NB4 (cell line): ENCODE results near the gene ATOH8.
"Not testable (repeated sequence)": the region's sequence is repeated elsewhere in the genome, so short reads cannot be mapped to it uniquely, and the experiment has no call there.

Experiments used
- DNase-seq: peaks from one replicate; pipeline ENCODE4 v3.0.0; 2010; ENCODE audit warnings: low read depth
- H3K4me3 ChIP-seq: one replicate; pipeline ENCODE4 v1.5.1; 2011; ENCODE audit warnings: mild to moderate bottlenecking, low read depth, low read length, moderate library complexity
- MYC ChIP-seq: IDR thresholded peaks from 2 replicates; pipeline ENCODE4 v1.6.1; 2011; ENCODE audit warnings: low read depth, low read length
- POLR2A ChIP-seq: IDR thresholded peaks from 2 replicates; pipeline ENCODE4 v1.6.1; 2011; ENCODE audit warnings: mild to moderate bottlenecking; ENCODE audit not compliant: insufficient read length; ENCODE audit errors: extremely low read depth
- TF ChIP-seq, protein P1 (sequence below): IDR thresholded peaks from one replicate; pipeline ENCODE4 v1.5.1; 2012; ENCODE audit warnings: low read depth, low read length
- TF ChIP-seq, protein P2 (sequence below): IDR thresholded peaks from 2 replicates; pipeline ENCODE4 v1.6.1; 2011; ENCODE audit warnings: low read depth, low read length

The ATOH8 gene

DNA sequence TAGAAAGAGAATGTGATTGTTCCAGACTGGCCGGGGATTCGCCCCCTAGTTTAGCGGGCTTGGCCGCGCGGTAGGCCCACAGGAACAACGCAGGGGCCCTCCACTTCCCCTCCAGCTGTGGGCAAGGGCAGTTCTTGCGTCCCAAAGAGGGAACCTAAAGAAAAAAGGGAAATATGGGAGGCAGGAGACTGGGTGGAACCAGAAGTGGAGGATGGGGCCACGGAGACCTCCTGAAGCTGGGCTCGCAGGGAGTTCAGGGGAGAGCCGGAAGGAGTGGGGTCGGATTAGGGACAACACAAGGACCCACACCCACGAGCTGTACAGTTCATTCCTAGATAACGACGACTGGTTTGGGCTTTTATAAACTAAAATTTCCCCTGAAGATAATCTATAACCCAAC is 41.5 kb upstream of the ATOH8 start:
- peak; percentile 63 for DNase-seq
- no peak overlapping the region for H3K4me3 ChIP-seq
- TF ChIP-seq POLR2A (no peak), MYC (no peak)
- TF ChIP-seq, protein P1, sequence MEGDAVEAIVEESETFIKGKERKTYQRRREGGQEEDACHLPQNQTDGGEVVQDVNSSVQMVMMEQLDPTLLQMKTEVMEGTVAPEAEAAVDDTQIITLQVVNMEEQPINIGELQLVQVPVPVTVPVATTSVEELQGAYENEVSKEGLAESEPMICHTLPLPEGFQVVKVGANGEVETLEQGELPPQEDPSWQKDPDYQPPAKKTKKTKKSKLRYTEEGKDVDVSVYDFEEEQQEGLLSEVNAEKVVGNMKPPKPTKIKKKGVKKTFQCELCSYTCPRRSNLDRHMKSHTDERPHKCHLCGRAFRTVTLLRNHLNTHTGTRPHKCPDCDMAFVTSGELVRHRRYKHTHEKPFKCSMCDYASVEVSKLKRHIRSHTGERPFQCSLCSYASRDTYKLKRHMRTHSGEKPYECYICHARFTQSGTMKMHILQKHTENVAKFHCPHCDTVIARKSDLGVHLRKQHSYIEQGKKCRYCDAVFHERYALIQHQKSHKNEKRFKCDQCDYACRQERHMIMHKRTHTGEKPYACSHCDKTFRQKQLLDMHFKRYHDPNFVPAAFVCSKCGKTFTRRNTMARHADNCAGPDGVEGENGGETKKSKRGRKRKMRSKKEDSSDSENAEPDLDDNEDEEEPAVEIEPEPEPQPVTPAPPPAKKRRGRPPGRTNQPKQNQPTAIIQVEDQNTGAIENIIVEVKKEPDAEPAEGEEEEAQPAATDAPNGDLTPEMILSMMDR: no peak
- TF ChIP-seq, protein P2, sequence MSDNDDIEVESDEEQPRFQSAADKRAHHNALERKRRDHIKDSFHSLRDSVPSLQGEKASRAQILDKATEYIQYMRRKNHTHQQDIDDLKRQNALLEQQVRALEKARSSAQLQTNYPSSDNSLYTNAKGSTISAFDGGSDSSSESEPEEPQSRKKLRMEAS: no peak

DNA sequence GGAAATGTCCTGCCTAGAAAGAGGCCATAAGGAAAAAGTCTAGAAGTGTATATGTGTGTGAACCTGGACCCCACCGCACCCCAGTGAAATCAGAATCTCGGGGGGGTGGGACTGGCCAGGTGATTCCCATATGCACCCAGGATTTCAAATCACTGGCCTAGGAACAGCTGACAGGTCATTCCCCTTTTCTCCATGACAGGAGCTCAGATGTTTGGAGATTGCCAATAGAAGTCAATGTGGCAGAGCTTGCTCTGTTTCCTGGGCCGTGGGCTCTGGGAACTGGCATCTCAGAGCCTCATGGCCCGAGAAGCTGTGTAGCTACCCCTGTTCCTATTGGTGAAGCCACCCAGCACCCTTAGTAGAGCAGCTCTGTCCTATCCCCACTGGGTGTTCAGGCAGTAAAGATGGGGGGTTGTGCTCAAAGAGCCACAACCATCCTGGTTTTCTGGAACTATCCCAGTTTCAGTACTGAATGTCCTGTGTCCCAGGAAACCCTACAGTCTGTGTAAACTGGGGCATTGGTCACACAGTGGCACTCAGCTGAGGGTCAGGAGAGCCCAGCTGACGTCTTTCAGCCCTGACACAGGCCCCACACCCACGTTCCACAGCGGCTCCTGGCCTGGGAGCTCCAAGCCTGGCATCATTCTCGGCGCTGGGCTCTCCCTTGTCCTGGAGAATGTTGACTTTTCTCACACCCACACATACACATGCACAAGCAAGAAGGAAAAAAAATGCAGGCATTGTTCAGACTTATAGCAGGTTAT is 40.8 kb upstream of the ATOH8 start:
- DNase-seq: no peak
- no peak for TF ChIP-seq POLR2A
- TF ChIP-seq, protein P1: no peak
- no peak overlapping the region for H3K4me3 ChIP-seq

DNA sequence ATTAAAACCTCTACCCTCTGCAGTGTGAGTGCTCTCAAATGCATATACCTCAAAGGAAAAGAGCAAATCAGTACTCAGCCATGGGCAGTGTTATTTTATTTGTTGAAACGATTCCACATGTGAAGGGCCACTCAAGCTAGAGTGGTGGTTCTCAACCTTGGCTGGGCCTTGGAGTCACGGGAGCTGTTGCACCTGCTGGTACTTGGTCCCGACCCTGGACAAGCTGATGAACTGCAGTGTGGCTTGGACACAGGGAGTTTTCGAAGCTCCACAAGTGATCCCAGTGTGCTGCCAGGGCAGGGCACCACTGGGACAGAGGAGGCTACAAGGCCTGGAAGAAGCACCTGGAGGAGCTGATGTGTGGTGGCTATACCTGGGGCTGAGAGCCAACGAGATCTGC is 40.0 kb upstream of the ATOH8 start:
- TF ChIP-seq POLR2A (no peak), MYC (no peak)
- TF ChIP-seq, protein P2: no peak
- TF ChIP-seq, protein P1: no peak
- DNase-seq: no peak
- no peak overlapping the region for H3K4me3 ChIP-seq

DNA sequence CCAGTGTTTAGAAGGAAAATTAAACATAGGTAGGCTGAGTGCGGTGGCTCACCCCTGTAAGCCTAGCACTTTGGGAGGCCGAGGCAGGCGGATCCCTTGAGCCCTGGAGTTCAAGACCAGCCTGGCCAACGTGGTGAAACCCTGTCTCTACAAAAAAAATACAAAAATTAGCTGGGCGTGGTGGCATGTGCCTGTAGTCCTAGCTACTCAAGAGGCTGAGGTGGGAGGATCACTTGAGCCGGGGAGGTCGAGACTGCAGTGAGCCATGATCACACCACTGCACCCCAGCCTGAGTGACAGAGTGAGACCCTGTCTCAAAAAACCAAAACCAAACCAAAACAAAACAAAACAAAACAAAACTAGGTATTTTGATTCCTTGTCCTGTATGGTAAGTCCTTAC is 39.4 kb upstream of the ATOH8 start:
- H3K4me3 ChIP-seq, DNase-seq: not testable (repeated sequence)

DNA sequence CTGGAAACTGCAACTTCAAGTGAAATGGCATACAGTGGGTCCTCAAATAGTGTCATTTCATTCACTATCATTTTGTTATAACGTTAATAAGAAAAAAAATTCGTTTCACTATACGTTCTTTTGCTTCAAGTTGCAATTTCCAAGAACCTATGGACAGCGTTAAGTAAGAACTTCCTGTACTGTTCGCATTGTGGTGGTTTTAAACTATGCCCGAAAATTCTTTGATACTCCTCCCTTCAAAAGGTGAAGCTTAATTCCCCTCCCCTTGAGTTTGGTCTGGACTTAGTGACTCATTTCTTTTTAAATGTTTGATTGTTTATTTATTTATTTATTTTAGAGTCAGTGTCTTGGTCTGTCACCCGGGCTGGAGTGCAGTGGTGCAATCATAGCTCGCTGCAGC is 39.0 kb upstream of the ATOH8 start:
- TF ChIP-seq, protein P2: no peak
- TF ChIP-seq, protein P1: no peak
- no peak overlapping the region for H3K4me3 ChIP-seq
- no peak for DNase-seq

DNA sequence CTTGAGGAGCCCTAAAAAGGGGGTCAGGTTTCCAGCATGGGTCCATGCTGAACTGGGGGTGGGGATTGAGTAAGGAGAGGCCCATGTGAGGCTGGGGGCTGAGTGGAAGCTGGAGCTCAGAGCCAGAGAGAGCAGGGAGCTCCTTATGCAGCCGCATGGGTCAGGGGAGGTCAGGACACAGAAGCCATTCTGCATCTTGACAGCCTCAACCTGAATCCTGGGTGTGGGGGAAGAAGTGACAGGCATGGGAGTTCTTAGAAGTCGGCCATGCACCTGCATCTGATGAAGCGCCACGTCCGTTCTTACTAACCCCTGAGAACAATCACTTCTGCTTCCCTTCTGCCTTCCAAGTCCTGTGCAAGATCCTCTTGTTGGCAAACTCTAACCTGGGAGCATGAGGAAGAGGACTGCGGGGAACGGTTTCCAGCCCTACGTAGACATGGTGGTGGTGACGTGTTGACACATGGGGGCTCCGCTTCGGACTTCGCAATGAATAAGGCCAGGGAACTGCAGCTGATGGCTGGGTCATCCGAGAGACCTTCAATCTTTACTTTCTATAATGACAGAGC is 37.4 kb upstream of the ATOH8 start:
- H3K4me3 ChIP-seq: no peak overlapping the region
- no peak for DNase-seq
- no peak for TF ChIP-seq MYC
- TF ChIP-seq, protein P2: no peak
- TF ChIP-seq, protein P1: no peak
- no peak for TF ChIP-seq POLR2A
